Measurements from ENCODE around the gene ANKRD66. TPM values are rescaled to one million over a fixed set of nuclear protein-coding genes. Genes with fewer than 3 reads are reported as not detected.
"Not testable (repeated sequence)": the region's sequence is repeated elsewhere in the genome, so short reads cannot be mapped to it uniquely, and the experiment has no call there.

The ANKRD66 gene
- total RNA-seq, result not detected

DNA sequence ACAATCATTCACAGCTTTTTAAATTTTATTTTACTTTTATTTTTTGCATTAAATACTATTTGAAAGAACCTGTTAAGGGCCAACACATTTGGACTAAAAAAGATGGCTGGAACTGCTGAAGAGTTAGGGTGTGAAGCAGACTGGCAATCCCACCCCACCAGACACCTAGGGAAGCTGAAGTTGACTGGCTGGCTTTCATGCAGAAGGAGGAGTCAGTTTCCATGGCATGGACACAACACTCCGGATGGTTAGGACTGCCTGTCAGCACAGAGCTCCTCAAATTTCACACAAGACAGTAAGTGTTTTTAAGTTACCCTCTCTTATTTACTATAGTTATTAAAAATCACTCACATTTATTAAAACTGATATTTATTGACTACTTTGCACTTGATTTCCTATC, at the start of gene ANKRD66:
ANKRD66 (plus strand) TSS at position 238 of the 400 bp plus-strand sequence. CDS start 5,016 bp downstream, outside the sequence.
- ATAC-seq, result no peak
- intact Hi-C loops (cut with DNase I), result loop anchor here (5.0 to 10.0 kb wide), 2 partner anchors 794 to 922 kb away; no protein-coding TSS in a partner anchor
- no peak for DNase-seq (ENCODE audit: low spot score)

- intact Hi-C loops (cut with DNase I), result no loop called here
- DNase-seq (ENCODE audit: low spot score), result no peak
- ATAC-seq, result no peak
These were observed 46.8 kb upstream of the ANKRD66 start for GRCh38 chr6:46699970-46700369.

GRCh38 chr6:46704562-46704961, 42.2 kb upstream of the ANKRD66 start:
- peak; percentile 73 for ATAC-seq
- intact Hi-C loops (cut with DNase I), result no loop called here
- DNase-seq (ENCODE audit: low spot score), result no peak

- intact Hi-C loops (cut with DNase I), result no loop called here
- ATAC-seq (no peak), DNase-seq (ENCODE audit: low spot score) (no peak)
These were observed 40.3 kb upstream of the ANKRD66 start for GRCh38 chr6:46706464-46706863.

DNA sequence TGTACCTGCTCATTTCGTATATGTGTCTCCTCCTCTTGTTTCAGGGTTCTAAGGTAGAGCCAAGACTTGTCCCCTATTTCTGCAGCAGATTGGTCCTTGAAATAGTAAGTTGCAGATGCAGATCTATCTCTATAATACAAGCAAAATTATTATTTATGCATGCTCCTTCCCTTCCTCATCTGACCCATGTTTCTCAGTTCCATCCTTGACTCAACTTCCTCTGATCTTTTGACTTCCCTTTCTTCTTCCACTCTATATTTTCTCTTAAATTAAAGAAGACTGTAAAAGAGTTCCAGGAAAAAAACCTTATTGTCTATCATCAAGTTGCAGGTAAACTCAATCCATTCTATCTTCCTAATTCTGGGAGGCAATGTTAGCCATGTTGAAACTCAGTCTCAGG, 35.2 kb upstream of the ANKRD66 start:
- no peak for DNase-seq (ENCODE audit: low spot score)
- ATAC-seq, result no peak
- intact Hi-C loops (cut with DNase I), result no loop called here

DNA sequence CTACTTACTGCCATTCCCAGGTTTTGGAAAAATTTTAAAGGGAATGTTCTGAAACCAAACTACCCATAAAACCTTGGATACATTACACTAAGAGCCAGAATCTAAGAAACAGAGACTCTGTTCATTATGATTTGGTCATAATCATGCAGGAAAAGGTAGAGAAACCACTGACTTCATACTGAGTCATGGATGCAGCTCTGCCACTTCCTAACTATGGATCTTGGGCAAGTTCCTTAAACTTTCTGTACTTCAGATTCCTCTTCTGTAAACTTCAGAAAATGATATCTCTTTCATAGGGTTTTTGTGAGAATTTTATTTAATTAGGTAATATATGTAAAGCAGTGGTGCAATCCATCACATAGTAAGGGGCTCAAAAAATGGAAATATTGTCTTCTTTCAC, 31.6 kb upstream of the ANKRD66 start:
- intact Hi-C loops (cut with DNase I), result no loop called here
- DNase-seq (ENCODE audit: low spot score) (no peak), ATAC-seq (no peak)

DNA sequence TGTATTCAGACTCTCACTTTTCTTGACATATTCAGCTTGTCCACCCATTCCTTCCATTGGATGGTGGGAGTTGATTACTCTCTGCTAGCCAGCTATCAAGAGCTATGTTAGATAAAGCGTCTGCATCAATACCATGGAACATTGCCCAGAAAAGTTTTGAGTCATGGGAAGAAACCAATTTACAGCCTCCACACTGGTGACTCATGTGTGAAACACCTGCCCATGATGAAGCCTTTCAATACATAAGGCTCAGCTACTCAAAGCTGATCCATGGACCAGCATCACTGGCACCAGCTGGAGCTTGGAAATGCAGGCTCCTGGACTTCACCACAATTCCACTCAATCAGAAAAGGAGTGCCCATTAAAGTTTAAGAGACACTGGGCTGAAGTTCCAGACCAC, 27.6 kb upstream of the ANKRD66 start:
- intact Hi-C loops (cut with DNase I), result no loop called here
- ATAC-seq (no peak), DNase-seq (ENCODE audit: low spot score) (no peak)

GRCh38 chr6:46720401-46720800, 26.3 kb upstream of the ANKRD66 start:
- DNase-seq (ENCODE audit: low spot score) (no peak), ATAC-seq (no peak)
- intact Hi-C loops (cut with DNase I), result loop anchor here (10.0 kb wide), 1 partner anchor 1804 kb away; no protein-coding TSS in a partner anchor

DNA sequence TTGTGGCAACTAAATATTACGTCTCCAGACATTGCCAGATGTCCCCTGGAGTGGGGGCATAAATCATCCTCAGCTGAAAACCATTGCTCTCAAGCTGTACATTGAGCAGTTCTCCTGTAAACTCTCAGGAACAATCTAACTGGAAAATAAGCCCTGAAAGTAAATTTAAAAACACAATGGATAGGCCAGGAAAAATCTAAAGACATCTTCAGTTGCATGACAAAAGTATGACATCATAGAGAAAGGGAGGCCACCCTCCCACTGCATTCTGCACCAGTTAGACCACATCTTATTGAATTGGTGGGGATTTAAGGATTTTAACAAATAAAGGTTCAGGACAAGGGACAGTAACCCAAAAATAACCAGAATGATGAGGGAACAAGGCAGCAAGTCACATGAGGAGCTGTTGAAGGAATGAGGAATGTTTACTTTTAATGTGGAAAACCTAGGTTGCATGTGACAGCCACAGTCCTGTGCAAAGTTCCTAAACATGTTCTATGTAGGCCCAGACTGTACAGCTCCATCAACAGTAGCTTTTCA, 16.9 kb upstream of the ANKRD66 start:
- DNase-seq (ENCODE audit: low spot score) (no peak), ATAC-seq (no peak)
- intact Hi-C loops (cut with DNase I), result loop anchor here (10.0 kb wide), 1 partner anchor 1795 kb away; no protein-coding TSS in a partner anchor

GRCh38 chr6:46730921-46731461, 15.7 kb upstream of the ANKRD66 start:
- ATAC-seq (no peak), DNase-seq (ENCODE audit: low spot score) (no peak)
- intact Hi-C loops (cut with DNase I), result no loop called here

DNA sequence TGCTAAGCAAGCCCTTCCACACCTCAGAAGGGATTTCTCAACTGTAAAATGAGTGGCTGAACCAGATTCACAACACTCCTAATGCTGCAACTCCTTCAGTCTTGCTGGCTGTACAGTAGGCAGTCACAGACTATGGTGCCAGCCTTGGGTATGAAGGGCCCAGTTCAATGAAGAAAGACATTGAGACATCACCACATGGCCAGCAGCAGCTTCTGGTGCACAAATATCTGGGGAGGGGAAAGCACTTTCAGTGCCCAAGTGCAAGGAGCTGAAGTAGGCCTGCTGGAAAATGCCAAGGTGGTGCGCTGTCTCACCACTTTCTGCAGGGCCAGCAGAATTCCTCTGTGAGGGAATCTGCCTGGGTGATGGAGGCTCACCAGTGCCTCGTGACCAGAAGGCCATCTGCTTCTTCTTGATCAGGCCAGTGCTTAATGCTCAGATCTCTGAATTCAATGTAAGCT, 13.4 kb upstream of the ANKRD66 start:
- DNase-seq (ENCODE audit: low spot score), result no peak
- intact Hi-C loops (cut with DNase I), result no loop called here
- no peak for ATAC-seq

- DNase-seq (ENCODE audit: low spot score) (peak; percentile 64), ATAC-seq (peak; percentile 86)
- intact Hi-C loops (cut with DNase I), result no loop called here
These were observed 11.6 kb upstream of the ANKRD66 start, which contains the start of gene PLA2G7 for GRCh38 chr6:46734867-46735719. PLA2G7 (minus strand) TSS chr6:46735375; CDS start chr6:46722891, 12,484 bp downstream.

GRCh38 chr6:46735720-46736031, 11.1 kb upstream of the ANKRD66 start:
- ATAC-seq (no peak), DNase-seq (ENCODE audit: low spot score) (no peak)
- intact Hi-C loops (cut with DNase I), result no loop called here

GRCh38 chr6:46736906-46737305, 9.8 kb upstream of the ANKRD66 start:
- ATAC-seq, result no peak
- no peak for DNase-seq (ENCODE audit: low spot score)
- intact Hi-C loops (cut with DNase I), result no loop called here

GRCh38 chr6:46741482-46741881, 5.3 kb upstream of the ANKRD66 start:
- intact Hi-C loops (cut with DNase I), result loop anchor here (10.0 kb wide), 1 partner anchor 917 kb away; no protein-coding TSS in a partner anchor
- ATAC-seq, result no peak

DNA sequence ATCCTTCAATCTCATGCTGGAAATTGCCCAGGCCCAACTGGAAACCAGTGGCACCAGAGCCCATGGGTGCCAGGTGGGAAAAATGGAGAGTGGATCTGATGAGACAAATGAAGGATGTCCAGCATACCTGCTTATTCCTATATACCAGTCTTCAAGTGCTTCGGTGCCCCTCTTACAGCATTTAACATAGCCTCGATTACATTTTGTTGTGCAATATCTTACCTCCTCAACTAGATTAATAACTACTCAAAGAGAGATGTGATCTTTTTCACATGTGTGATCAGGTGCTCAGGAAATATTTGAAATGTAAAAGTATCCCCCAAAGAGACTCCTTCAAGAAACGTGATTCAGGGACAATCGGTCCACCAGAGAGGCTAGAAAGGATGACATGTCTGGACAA, 4.8 kb upstream of the ANKRD66 start:
- DNase-seq (ENCODE audit: low spot score) (no peak), ATAC-seq (no peak)
- intact Hi-C loops (cut with DNase I), result loop anchor here (10.0 kb wide), 1 partner anchor 917 kb away; no protein-coding TSS in a partner anchor

More at GRCh38 chr6:46741482-46741881, 5.3 kb upstream of the ANKRD66 start:
- DNase-seq (ENCODE audit: low spot score), result no peak

- no peak for ATAC-seq
- DNase-seq (ENCODE audit: low spot score), result no peak
- intact Hi-C loops (cut with DNase I), result loop anchor here (10.0 kb wide), 1 partner anchor 919 kb away; no protein-coding TSS in a partner anchor
These were observed 3.1 kb upstream of the ANKRD66 start for GRCh38 chr6:46743425-46744158.

GRCh38 chr6:46744159-46744725, 2.5 kb upstream of the ANKRD66 start:
- not testable (repeated sequence) for ATAC-seq; DNase-seq (ENCODE audit: low spot score)
- intact Hi-C loops (cut with DNase I), result loop anchor here (10.0 kb wide), 1 partner anchor 919 kb away; no protein-coding TSS in a partner anchor

DNA sequence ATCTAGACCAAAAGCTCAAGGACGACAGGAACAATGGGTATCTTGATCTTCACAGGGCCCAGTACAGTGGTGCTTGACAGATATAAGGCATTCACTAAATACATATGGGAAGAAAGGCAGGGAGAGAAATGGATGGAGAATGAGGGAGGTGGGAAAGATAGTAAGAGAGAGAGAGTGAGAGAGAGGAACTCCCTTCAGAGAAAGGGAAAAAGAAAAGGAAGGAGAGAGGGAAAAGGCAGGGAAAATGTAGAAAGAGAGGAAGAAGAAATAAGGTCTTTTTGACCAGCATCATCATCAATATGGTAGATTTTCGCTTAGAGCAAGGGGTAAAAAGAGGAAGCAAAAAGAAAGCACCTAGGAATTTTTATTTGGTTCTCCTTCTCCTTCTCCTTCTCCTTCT, 760 bp upstream of the ANKRD66 start:
- DNase-seq (ENCODE audit: low spot score), result no peak
- intact Hi-C loops (cut with DNase I), result loop anchor here (5.0 to 10.0 kb wide), 2 partner anchors 794 to 921 kb away; no protein-coding TSS in a partner anchor
- no peak for ATAC-seq

Data from sciatic nerve (tissue), 2 donors.